Upper lobe of left lung (tissue), 4 donors: ENCODE results near the gene ASPRV1.

ENCODE experiments used
- EP300 ChIP-seq, 4 donors: sonication (generic); formaldehyde crosslinking; IDR thresholded peaks; one replicate each; pipeline ENCODE4 v1.5.1; 2017; ENCODE audit warnings: antibody characterized with exemption in 4 of 4, control low read depth in 2 of 4
- POLR2A ChIP-seq, 4 donors: fragments of 450-650 bp; IDR thresholded peaks; one replicate each; pipeline ENCODE4 v1.5.1; 2016 to 2017; ENCODE audit warnings: antibody characterized with exemption in 4 of 4, mild to moderate bottlenecking in 2 of 4
- POLR2AphosphoS5 ChIP-seq, 2 donors: sonication (generic); formaldehyde crosslinking; IDR thresholded peaks; one replicate each; pipeline ENCODE4 v1.5.1; 2017; ENCODE audit warnings: antibody characterized with exemption in 2 of 2
- TF ChIP-seq, protein P1 (sequence below), 6 experiments: fragments of 450-650 bp in 4 of 6; fragments of 200-600 bp in 2 of 6; sonication (generic) in 2 of 6; IDR thresholded peaks; one replicate each; pipeline ENCODE4 v1.5.1; 2016 to 2019; ENCODE audit warnings: antibody characterized with exemption in 6 of 6

DNA sequence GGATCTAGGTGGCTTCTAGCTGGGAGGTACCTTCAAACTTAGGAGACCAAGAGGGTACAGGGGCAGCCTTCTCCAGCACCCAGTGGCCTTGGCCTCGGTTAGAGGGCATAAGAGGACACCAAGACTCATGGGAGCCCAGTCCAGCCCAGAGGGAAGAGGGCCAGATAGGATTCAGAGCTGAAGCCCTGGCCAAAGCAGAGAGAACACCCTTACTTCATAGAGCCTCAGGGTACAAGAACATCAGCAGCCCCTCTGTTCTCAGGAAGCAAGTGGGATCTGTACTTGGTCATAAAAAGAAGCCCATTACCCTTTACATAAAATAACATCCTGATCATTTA, 45.0 kb upstream of the ASPRV1 start:
- TF ChIP-seq POLR2A (IDR thresholded peaks at IDR 0.05) = no peak
- TF ChIP-seq POLR2AphosphoS5 (IDR thresholded peaks at IDR 0.05) = no peak
- TF ChIP-seq, protein P1, sequence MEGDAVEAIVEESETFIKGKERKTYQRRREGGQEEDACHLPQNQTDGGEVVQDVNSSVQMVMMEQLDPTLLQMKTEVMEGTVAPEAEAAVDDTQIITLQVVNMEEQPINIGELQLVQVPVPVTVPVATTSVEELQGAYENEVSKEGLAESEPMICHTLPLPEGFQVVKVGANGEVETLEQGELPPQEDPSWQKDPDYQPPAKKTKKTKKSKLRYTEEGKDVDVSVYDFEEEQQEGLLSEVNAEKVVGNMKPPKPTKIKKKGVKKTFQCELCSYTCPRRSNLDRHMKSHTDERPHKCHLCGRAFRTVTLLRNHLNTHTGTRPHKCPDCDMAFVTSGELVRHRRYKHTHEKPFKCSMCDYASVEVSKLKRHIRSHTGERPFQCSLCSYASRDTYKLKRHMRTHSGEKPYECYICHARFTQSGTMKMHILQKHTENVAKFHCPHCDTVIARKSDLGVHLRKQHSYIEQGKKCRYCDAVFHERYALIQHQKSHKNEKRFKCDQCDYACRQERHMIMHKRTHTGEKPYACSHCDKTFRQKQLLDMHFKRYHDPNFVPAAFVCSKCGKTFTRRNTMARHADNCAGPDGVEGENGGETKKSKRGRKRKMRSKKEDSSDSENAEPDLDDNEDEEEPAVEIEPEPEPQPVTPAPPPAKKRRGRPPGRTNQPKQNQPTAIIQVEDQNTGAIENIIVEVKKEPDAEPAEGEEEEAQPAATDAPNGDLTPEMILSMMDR (IDR thresholded peaks at IDR 0.05) = no peak
- TF ChIP-seq EP300 (IDR thresholded peaks at IDR 0.05) = no peak
